GM18508 (cell line): Measurements from ENCODE around the gene DLG2.

Source experiments
- ATAC-seq: cut with Tn5 transposase; IDR thresholded peaks from one replicate; pipeline ENCODE4 v1.9.1; 2021; ENCODE audit warnings: moderate number of reproducible peaks; ENCODE audit not compliant: insufficient read depth, unreplicated experiment

The DLG2 gene

GRCh38 chr11:84273541-84273940 lies 1353.6 kb downstream of the DLG2 start:
- no peak for ATAC-seq

- no peak for ATAC-seq
Measured at GRCh38 chr11:84270466-84270865, 1356.7 kb downstream of the DLG2 start.

- ATAC-seq = no peak
Measured at GRCh38 chr11:84264066-84264465, 1363.1 kb downstream of the DLG2 start.

- no peak for ATAC-seq
Measured at GRCh38 chr11:84261707-84262106, 1365.4 kb downstream of the DLG2 start.

GRCh38 chr11:84260862-84261261 lies 1366.3 kb downstream of the DLG2 start:
- ATAC-seq = no peak

GRCh38 chr11:84256618-84257017 lies 1370.5 kb downstream of the DLG2 start:
- ATAC-seq = no peak

- no peak for ATAC-seq
Measured at GRCh38 chr11:84255483-84255882, 1371.7 kb downstream of the DLG2 start.

GRCh38 chr11:84250834-84251613 lies 1376.1 kb downstream of the DLG2 start:
- ATAC-seq = no peak

GRCh38 chr11:84249344-84250135 lies 1377.6 kb downstream of the DLG2 start:
- no peak for ATAC-seq

GRCh38 chr11:84247926-84248325 lies 1379.2 kb downstream of the DLG2 start:
- ATAC-seq = no peak

- ATAC-seq = no peak
Measured at GRCh38 chr11:84247129-84247528, 1380.0 kb downstream of the DLG2 start.

GRCh38 chr11:84243629-84244263 lies 1383.4 kb downstream of the DLG2 start:
- peak; percentile 78 for ATAC-seq

GRCh38 chr11:84241343-84242131 lies 1385.6 kb downstream of the DLG2 start:
- no peak for ATAC-seq

GRCh38 chr11:84240847-84241246 lies 1386.3 kb downstream of the DLG2 start:
- no peak for ATAC-seq

GRCh38 chr11:84236436-84236835 lies 1390.7 kb downstream of the DLG2 start:
- ATAC-seq = no peak

- ATAC-seq = no peak
Measured at GRCh38 chr11:84234462-84235202, 1392.5 kb downstream of the DLG2 start.

GRCh38 chr11:84234011-84234410 lies 1393.1 kb downstream of the DLG2 start:
- no peak for ATAC-seq

GRCh38 chr11:84232511-84232910 lies 1394.6 kb downstream of the DLG2 start:
- ATAC-seq = no peak

- ATAC-seq = no peak
Measured at GRCh38 chr11:84230402-84230801, 1396.7 kb downstream of the DLG2 start.
